ENCODE results near the gene ST7L. TPM values are rescaled to one million over a fixed set of nuclear protein-coding genes. Genes with fewer than 3 reads are reported as not detected.

Gene ST7L
- total and polyA plus RNA-seq, 2 of the 4 experiments (the other 2 are of a cell fraction) = 7.7 to 14.7 TPM

- ChIA-PET POLR2A (ENCODE audit: unreplicated experiment) (no interaction called here), CTCF (interaction anchor here (1.5 kb wide), 1 partner anchor 9 kb away, joined by 4 read pairs; no protein-coding TSS in a partner anchor)
- no peak overlapping the region for H3K4ac ChIP-seq (ENCODE audit: low read depth, low read length)
- H3K18ac ChIP-seq (ENCODE audit: low read depth, low read length) = no peak overlapping the region
- in situ Hi-C loops (cut with MboI; ENCODE audit: low sequenced_read_pairs) = no loop called here
- no peak overlapping the region for H2BK120ac ChIP-seq (ENCODE audit: low read depth, low read length)
- H3K27me3 ChIP-seq (ENCODE audit: control insufficient read depth, insufficient read depth, low read length) = no peaks in the 10 kb centered on the region
- ATAC-seq (ENCODE audit: low read depth) (no peak), DNase-seq (no peak)
- no peak overlapping the region for H2BK15ac ChIP-seq (ENCODE audit: low read depth, low read length)
- no peak overlapping the region for H3K56ac ChIP-seq (ENCODE audit: extremely low read depth, insufficient read depth, low read length)
- no peak overlapping the region for H2BK5ac ChIP-seq (ENCODE audit: low read depth, low read length, poor library complexity, severe bottlenecking)
- TF ChIP-seq RAD21 (IDR thresholded peaks at IDR 0.05; ENCODE audit: low read length) = no peak
- TF ChIP-seq BHLHE40 (IDR thresholded peaks at IDR 0.05; ENCODE audit: low read depth, low read length) = no peak
- no peak for TF ChIP-seq ELK1 (IDR thresholded peaks at IDR 0.05; ENCODE audit: borderline replicate concordance, low read depth, low read length)
- no peak for TF ChIP-seq CTCF (conservative IDR thresholded peaks at IDR 0.05; ENCODE audit: low read depth, low read length)
- no peak for TF ChIP-seq SMC3 (IDR thresholded peaks at IDR 0.05; ENCODE audit: low read depth, low read length)
- TF ChIP-seq MAZ (IDR thresholded peaks at IDR 0.05; ENCODE audit: borderline replicate concordance, low read depth, low read length) = no peak
- no peak for TF ChIP-seq RFX5 (IDR thresholded peaks at IDR 0.05; ENCODE audit: low read depth, low read length)
- no peak for TF ChIP-seq POLR2A (IDR thresholded peaks at IDR 0.05; ENCODE audit: low read depth, low read length)
- no peak for TF ChIP-seq CEBPB (IDR thresholded peaks at IDR 0.05; ENCODE audit: low read depth, low read length)
- TF ChIP-seq USF2 (IDR thresholded peaks at IDR 0.05; ENCODE audit: low read depth, low read length) = no peak
- no peak overlapping the region for H4K91ac ChIP-seq (ENCODE audit: insufficient read depth, low read depth, low read length)
- peaks cover 0 to 58% of the 10 kb centered on the region in 2 experiments; a peak in 2 of 4 replicates for H3K79me1 ChIP-seq (ENCODE audit: low read depth in 1 of 2, low read length in 2 of 2)
- H2AFZ ChIP-seq (replicated peaks; ENCODE audit: low read length, poor library complexity) = no peak overlapping the region
- no TSS peak for BruUV-seq (replicated peaks)
- intact Hi-C loops (cut with micrococcal nuclease) = no loop called here
- H4K8ac ChIP-seq (ENCODE audit: low read depth in 2 of 2, low read length in 2 of 2) = no peak overlapping the region
- peaks cover 2% of the 10 kb centered on the region; the same call in 1 of the 2 replicates for H3K4me1 ChIP-seq (ENCODE audit: control insufficient read depth, insufficient read depth, low read length)
- H3K14ac ChIP-seq (replicated peaks; ENCODE audit: low read depth, low read length) = no peak overlapping the region
- no peaks in the 10 kb centered on the region for H3K9me3 ChIP-seq (ENCODE audit: control insufficient read depth, insufficient read depth, low read length)
- no peak overlapping the region for H2AK5ac ChIP-seq (ENCODE audit: low read depth, low read length)
- H3K4me3 ChIP-seq (ENCODE audit: insufficient read depth, low read depth, low read length) = no peak overlapping the region
- H3K9ac ChIP-seq (ENCODE audit: low read depth, low read length) = no peak overlapping the region
- peaks cover 7% of the 10 kb centered on the region for H3K9me1 ChIP-seq (ENCODE audit: insufficient read depth, low read length)
- no peak overlapping the region for H3K23ac ChIP-seq (ENCODE audit: low read depth, low read length)
- no peak overlapping the region for H2BK20ac ChIP-seq (ENCODE audit: low read depth, low read length)
- no peak overlapping the region for H3K27ac ChIP-seq (ENCODE audit: insufficient read depth, low read length)
- dilution Hi-C loops (cut with HindIII; ENCODE audit: low sequenced_read_pairs, unreplicated experiment) = no loop called here
- H3K4me2 ChIP-seq (ENCODE audit: low read depth, low read length) = no peak overlapping the region
- no peak overlapping the region for H2AK9ac ChIP-seq (replicated peaks; ENCODE audit: low read depth, low read length, poor library complexity)
- H4K5ac ChIP-seq (ENCODE audit: low read depth, low read length) = no peak overlapping the region
- H3K36me3 ChIP-seq (ENCODE audit: control insufficient read depth, insufficient read depth, low read length) = peaks cover 5% of the 10 kb centered on the region
- peaks cover 93% of the 10 kb centered on the region for H4K20me1 ChIP-seq (ENCODE audit: insufficient read depth, low read length)
These were observed 7.9 kb upstream of the ST7L start for GRCh38 chr1:112626887-112627286.

All from IMR-90 (cell line).